OCI-M2 (cell line): Measurements from ENCODE around the gene NOVA2.

Source experiments
- DNase-seq: peaks from one replicate; lab custom pipeline; 2025; ENCODE audit not compliant: unreplicated experiment; lab: John Stamatoyannopoulos, UW

NOVA2 gene

DNA sequence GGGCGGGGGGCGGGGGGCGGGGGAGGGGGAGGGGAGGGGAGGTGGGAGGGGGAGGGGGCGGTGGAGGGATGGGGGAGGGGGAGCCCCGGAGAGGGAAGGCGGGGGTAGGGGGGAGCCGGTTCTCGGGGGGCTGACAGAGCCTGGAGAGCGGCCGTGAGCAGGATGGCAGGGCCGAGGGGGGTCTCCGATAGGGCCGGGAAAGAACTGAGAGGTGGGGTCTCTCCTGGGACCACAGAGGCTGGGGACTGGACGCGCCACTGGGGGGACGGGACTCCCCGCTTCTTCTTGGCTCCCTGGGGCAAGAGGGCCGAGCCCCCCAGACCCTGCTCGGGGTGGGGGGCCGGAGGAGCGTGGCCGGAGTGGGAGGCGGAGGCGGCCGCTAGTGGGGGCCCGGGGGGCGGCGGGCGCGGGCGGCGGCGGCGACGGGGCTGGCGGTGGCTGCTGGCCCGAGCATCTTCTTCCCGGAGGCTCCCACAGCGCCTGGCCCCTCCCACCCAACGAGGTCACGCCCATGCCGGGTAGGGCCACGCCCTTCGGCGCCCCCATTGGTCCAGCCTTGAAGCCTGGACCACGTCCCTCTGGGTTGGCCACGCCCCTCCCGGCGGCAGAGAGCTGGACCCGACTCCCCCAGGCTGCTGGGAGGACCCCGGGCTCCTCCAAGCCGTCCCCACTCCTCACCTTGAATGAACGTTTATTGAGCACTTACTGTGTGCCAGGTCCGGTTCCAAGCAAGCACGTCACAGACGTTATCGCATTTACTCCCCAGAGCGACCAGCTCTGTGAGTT, at the start of gene NOVA2:
Gene NOVA2, minus strand, starts transcription at position 313 of the 786 bp plus-strand sequence. CDS start 514 bp downstream, outside the sequence.
- peak; percentile 16 for DNase-seq

DNA sequence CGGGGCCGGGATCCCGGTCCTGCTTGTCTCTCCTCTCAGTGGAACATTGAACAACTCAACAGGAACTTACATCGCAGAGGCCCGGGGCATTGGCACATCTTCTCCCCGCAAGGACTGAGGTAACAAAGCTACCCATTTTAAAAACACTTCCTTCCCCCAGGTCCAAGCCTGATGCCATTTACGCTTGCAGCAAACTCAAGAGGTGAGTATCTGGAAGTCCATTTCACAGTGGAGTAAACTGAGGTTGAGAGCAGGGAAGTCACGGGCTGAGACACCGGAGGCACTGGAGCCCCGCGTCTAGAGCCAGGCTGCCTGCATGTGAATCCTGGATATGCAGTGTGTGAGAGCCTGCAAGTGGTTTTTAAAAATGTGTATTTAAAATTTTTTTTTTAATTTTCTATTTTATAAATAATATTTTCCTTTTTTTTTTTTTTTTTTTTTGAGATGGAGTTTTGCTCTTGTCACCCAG, 49.7 kb upstream of the NOVA2 start:
- no peak for DNase-seq

DNA sequence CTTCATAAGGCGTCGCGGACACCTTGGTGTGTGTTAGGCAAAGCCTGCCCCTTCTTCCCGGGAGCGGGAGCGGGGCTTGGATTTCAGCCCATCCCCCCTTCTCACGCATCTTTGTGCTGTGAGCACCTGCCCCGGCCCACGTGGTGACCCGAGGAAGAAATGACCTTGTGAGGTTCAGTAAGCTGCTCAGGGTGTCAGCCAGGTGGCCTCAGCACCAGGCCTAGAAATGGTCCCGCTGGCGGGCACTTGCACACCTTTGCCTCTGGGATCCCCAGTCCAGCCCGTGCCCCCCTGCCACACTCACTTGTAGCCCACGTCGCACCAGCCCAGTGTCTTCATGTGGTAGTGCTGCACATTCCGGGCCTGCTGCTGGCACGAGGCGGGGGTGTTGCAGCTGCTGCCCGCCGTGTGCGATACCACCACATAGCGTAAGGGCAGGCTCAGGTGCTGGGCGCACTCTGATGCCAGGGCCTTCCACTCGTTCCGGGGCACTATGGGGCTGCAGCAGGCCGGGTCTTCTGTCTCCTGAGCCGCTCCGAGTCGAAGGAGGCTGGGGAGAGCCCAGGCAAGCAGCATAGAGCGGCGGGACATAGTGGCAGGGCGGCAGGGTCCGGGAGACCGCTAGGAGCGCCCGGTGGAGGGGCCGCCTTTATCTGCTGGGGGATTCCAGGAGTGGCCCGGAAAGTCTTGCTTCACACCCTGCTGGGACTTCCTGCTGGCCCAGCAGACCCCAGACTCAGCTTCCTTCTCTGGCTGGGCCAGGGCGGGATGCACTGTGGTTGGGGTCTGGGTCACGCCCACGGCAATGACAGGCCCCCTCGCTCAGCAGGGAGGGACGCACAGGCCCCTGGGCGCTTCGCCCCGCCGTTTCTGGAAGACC, 49.0 kb upstream of the NOVA2 start, which contains the start of gene PGLYRP1:
Gene PGLYRP1, minus strand, starts transcription at position 623 of the 880 bp plus-strand sequence. Its CDS starts 32 bp downstream, at position 591.
- DNase-seq: no peak

GRCh38 chr19:46022061-46022430, 48.4 kb upstream of the NOVA2 start:
- no peak for DNase-seq

DNA sequence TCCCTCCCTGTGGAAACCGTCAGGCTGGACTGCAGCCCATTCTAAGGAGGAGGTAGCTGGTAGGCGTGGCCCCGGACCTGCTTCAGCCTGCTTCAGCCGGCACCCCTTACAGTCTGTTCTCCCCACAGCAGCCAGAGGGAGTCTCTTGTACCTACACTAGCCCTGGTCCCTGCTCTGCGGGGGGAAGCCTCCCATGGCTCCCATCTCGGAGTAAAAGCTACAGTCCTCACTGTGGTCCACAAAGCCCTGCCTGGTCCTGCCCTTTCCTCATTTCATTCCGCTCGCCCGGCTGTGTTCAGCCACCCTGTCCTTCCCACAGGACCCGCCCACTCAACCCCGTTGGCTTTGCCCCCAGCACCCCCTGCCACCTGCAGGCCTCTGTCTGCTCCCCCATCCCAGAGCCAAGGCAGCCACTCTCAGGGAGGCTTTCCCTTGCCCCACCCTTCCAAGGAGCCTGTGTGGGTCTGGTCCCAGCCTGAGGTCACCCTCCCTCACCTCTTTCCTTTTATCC, 47.9 kb upstream of the NOVA2 start:
- no peak for DNase-seq

DNA sequence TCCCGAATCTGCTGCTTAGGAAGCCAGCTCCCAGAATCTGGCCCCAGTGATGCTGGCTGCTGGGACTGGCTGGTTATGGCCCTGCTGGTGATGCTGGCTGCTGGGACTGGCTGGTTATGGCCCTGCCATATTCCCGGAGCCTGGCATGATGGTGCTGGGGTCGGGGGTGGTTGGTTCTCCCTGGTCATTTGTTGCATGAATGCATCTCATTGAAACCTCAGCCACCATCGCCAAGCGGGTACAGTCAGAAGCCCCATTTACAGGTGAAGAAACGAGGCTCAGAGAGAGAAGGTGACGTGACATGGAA, 47.1 kb upstream of the NOVA2 start:
- DNase-seq: no peak

DNA sequence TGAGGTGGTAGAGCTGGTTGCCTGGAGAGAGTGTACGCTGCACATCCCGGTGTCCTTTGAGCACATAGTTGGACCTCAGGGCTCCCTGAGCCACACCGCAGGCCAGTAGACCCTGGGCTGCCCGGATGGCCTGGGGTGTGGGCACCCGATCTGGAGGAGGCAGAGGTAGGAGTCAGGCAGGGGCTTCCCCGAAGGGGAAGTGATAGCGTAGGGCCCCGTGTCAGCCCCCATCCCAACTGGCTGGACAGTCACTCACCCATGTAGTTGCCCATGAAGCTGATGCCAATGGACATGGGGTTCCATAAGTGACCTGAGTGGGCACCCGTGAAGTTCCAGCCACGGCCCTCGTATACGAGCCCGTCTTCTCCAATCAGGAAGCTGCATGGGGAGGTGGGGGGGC, 45.6 kb upstream of the NOVA2 start:
- DNase-seq: no peak

DNA sequence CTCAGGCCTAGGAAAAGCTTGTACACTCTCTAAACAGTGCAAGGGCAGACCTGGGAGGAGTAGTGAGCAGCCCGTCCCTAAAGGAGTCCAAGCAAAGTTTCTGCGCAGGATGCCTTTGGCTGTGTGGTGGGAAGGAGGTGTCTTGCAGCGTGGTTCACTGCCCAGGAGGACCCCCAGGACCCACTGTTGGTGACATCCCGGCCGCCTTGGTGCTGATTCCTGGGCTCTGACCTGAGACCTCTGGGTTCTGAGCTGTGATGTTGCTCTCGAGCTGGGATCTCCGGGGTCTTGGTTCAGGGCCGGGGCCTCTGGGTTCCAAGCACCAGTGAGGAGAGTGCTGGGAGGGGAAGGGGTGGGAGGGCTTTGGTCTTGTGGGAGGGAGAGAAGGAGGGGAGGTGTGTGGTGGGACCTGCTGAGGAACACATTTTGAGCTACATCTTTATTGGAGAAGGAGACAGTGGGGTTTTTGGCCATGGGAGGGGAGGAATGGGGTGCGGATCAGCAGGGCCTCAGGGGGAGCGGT, 45.1 kb upstream of the NOVA2 start:
- no peak for DNase-seq

DNA sequence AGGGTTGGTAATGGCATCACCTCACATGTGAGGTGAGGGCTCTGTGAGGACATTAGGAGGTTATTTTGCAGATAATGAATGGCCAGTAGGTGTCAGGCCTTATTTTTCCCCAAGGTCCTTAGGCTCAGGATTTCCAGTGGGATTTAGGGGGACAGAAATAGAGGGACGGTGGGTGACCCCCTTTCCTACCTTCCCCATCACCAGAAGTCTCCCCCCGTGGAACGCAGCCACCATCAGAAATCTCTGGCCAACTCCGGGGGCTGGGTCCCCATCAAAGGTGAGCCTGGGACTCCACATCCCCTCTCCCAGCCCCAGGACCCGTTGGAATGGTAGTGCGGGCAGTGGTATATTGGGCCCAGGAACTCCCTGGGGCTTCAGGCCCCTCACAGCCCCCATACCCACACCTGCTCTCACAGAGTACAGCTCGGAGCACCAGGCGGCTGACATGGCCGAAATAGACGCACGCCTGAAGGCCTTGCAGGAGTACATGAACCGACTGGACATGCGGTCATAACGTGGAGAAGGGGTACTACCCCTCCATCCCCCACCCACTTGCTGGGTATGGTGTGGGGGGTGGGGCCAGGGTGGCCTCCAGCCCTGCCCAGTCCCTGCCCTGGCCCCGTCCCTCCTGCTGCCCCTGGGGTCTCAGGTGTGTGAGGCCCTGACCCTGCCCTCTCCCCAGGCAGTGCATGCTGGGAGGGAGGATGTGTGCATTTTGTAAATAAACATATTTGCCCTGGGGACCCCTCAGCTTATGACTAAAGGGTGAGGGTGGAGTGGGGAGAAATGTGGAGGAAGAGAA, 44.4 kb upstream of the NOVA2 start:
- DNase-seq: no peak

- no peak for DNase-seq
These were observed 43.4 kb upstream of the NOVA2 start for GRCh38 chr19:46017095-46017429.

- no peak for DNase-seq
These were observed 42.9 kb upstream of the NOVA2 start for GRCh38 chr19:46016426-46017094.

- DNase-seq: no peak
These were observed 42.2 kb upstream of the NOVA2 start for GRCh38 chr19:46015687-46016425.

DNA sequence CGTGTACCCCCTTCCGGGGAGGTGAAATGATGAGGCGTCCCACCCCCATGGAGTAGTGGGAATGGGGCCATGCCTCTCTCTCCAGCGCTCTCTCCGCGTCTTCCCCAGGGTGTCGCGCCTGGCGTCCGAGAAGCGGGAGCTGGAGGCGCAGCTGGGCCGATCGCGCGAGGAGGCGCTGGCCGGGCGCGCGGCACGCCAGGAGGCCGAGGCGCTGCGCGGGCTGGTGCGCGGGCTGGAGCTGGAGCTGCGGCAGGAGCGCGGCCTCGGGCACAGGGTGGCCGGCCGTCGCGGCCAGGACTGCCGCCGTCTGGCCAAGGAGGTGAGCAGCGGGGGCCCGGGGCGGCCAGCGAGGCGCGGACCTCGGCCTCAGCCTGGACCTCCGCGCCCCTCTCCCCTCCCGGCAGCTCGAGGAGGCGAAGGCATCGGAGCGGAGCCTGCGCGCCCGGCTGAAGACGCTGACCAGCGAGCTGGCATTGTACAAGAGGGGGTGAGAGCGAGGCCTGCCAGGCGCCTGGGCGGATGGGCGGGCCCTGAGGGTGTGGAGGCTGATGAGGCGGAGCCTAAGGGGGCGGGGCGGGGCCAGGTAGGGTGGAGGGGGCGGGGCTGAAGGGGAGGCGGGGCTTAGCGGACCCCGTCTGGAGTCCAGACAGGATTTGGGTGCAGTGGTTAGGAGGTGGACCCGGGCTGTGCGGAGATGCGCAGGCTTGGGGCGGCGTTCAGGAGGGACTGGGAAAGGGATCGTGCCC, 41.4 kb upstream of the NOVA2 start:
- no peak for DNase-seq

GRCh38 chr19:46014534-46014933, 40.9 kb upstream of the NOVA2 start:
- no peak for DNase-seq

DNA sequence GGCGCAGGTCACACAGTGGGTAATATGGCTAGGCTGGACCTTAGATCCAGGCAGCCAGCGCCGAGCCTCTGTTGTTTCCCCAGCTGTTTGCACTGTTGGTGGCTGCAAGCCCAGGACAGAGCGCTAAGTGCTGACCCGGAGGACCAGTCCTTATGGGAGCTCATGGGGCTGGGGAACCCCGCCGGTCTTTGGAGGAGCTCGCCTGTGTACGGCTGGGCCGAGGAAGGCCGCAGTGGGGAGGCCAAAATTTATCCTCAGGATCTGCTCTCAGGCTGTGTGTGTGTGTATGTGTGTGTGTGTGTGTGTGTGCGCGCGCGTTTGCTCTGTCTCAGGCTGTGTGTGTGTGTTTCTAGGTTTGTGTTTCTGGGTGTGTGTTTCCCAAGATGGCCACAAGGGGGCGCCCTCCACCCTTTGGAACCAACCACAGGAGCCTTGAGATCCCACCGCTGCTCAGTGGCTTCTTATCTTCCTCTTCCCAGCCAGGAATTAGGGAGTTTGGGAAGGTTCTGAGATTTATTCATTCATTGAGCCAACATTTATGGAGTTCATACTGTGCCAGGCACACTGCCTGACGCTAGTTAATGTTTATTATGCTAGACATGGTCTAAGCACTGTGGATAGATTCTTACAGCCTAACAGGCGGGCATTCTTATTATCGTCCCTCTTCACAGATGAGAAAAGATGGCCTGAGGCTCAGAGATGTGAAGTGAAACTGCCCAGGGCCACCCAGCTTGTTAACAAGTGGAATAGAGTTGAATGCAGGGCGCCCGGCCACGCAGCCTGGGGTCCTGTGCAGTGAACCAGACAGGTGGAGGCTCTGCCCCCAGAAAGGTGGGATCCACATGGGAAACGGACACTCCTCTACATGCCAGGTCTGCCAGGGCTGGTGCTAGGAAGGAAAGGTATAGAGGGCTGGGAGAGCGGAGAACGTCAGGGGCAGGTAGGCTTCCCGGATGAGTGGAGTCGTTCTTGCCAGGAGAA, 36.2 kb upstream of the NOVA2 start:
- DNase-seq: peak; percentile 5

GRCh38 chr19:46006411-46006810, 32.7 kb upstream of the NOVA2 start:
- DNase-seq: no peak

- DNase-seq: no peak
These were observed 29.1 kb upstream of the NOVA2 start for GRCh38 chr19:46002678-46003275.
